ENCODE measurements around the gene PDZD8. TPM values are rescaled to one million over a fixed set of nuclear protein-coding genes. Genes with fewer than 3 reads are reported as not detected.

PDZD8 gene
- total RNA-seq, 1 donor from 2014 or later = 21.0 TPM

DNA sequence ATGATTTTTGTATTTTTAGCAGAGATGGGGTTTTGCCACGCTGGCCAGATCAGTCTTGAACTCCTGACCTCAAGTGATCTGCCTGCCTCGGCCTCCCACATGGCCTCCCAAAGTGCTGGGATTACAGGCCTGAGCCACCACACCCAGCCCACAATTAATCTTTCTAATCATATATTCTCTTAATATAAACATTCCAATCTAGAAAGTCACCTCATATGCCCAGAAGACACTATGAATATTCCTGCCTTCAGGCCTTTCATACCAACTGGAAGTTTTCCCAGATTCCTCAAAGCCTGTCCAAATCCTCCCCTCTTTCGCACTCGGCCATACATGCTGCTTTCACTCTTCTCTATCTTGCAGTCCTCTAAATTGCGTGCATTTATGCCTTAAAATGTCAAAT, 32.6 kb downstream of the PDZD8 start:
- no peaks in the 10 kb centered on the region for H3K9me3 ChIP-seq
- TF ChIP-seq, protein P1, sequence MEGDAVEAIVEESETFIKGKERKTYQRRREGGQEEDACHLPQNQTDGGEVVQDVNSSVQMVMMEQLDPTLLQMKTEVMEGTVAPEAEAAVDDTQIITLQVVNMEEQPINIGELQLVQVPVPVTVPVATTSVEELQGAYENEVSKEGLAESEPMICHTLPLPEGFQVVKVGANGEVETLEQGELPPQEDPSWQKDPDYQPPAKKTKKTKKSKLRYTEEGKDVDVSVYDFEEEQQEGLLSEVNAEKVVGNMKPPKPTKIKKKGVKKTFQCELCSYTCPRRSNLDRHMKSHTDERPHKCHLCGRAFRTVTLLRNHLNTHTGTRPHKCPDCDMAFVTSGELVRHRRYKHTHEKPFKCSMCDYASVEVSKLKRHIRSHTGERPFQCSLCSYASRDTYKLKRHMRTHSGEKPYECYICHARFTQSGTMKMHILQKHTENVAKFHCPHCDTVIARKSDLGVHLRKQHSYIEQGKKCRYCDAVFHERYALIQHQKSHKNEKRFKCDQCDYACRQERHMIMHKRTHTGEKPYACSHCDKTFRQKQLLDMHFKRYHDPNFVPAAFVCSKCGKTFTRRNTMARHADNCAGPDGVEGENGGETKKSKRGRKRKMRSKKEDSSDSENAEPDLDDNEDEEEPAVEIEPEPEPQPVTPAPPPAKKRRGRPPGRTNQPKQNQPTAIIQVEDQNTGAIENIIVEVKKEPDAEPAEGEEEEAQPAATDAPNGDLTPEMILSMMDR (IDR thresholded peaks at IDR 0.05) = no peak
- no peaks in the 10 kb centered on the region for H3K4me1 ChIP-seq
- intact Hi-C loops (cut with DNase I) = no loop called here
- no peak for DNase-seq (ENCODE audit: low spot score in 2 of 2)
- H3K4me3 ChIP-seq = no peak overlapping the region
- no peaks in the 10 kb centered on the region for H3K27me3 ChIP-seq
- no peak overlapping the region for H3K27ac ChIP-seq
- H3K36me3 ChIP-seq = no peaks in the 10 kb centered on the region

DNA sequence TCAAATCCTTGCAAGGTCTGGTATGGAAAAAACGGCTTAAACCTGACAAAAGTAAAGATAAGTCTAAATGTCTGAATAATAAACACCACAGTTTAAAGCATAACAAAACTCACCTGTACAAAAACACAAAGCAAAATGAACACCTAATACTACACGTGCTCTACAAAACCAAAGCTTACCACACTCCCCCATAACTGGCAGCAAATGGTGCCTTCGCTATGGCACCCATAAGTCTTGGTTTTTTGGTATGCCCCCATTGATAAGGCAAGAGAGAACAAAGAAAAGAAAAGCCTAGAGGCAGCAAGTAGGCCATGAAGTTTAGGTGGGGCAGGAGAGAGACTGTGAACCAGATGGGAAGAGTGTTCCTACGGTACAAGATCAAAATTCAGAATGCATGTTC, 34.2 kb downstream of the PDZD8 start:
- no peaks in the 10 kb centered on the region for H3K27me3 ChIP-seq
- H3K4me1 ChIP-seq = no peaks in the 10 kb centered on the region
- intact Hi-C loops (cut with DNase I) = no loop called here
- no peak overlapping the region for H3K27ac ChIP-seq
- DNase-seq (ENCODE audit: low spot score in 2 of 2) = no peak
- TF ChIP-seq, protein P1 (IDR thresholded peaks at IDR 0.05) = no peak
- no peaks in the 10 kb centered on the region for H3K36me3 ChIP-seq
- no peaks in the 10 kb centered on the region for H3K9me3 ChIP-seq
- H3K4me3 ChIP-seq = no peak overlapping the region

DNA sequence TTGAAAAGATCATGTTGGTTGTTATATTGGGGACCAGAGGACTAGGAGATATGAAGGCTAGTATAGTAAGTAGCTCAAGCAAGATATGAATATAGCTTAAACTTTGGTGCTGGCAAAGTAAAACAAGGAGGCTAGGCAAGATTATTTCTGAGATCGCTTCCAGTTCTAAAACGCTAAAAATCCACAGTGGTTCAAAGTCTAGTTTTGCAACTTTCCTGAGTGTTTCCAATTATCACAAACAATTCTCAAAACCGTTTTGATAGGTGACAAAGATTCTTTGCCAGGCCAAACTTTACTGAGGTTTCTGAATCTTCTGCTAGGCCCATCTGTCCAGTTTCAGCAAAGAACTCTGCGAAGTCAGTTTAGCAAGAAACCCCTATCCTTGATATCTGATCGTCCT, 35.3 kb downstream of the PDZD8 start:
- Histone ChIP-seq H3K27me3 (no peaks in the 10 kb centered on the region), H3K9me3 (peaks cover 0 to 2% of the 10 kb centered on the region in 2 donors)
- TF ChIP-seq, protein P1 (IDR thresholded peaks at IDR 0.05) = no peak

DNA sequence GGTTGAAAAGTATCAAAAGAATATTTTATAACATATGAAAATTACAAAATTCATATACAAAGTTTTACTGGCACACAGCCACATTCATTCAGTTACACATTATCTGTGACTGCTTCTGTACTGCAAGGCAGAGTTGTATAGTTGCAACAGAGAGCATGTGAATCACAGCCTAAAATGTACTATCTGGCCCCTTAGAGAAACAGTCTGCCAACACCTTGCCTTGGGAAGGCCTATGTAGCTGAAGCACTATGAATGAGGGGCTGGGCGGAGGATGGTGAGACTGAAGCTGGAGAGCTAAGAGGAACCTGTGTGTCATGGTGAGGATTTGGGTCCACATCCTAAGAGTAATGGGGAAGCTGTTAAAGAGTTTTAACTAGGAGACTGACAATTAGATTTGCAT, 35.7 kb downstream of the PDZD8 start:
- Histone ChIP-seq H3K27me3 (no peaks in the 10 kb centered on the region), H3K4me3 (no peak overlapping the region), H3K36me3 (no peaks in the 10 kb centered on the region), H3K27ac (no peak overlapping the region), H3K9me3 (peaks cover 0 to 6% of the 10 kb centered on the region in 2 donors), H3K4me1 (no peaks in the 10 kb centered on the region)
- TF ChIP-seq, protein P1 (IDR thresholded peaks at IDR 0.05) = no peak
- DNase-seq (ENCODE audit: low spot score in 2 of 2) = no peak
- intact Hi-C loops (cut with DNase I) = no loop called here

More for the DNA sequence above, 35.3 kb downstream of the PDZD8 start:
- Histone ChIP-seq H3K4me3 (no peak overlapping the region), H3K4me1 (no peaks in the 10 kb centered on the region), H3K27ac (no peak overlapping the region), H3K36me3 (no peaks in the 10 kb centered on the region)
- intact Hi-C loops (cut with DNase I) = no loop called here
- DNase-seq (ENCODE audit: low spot score in 2 of 2) = no peak

DNA sequence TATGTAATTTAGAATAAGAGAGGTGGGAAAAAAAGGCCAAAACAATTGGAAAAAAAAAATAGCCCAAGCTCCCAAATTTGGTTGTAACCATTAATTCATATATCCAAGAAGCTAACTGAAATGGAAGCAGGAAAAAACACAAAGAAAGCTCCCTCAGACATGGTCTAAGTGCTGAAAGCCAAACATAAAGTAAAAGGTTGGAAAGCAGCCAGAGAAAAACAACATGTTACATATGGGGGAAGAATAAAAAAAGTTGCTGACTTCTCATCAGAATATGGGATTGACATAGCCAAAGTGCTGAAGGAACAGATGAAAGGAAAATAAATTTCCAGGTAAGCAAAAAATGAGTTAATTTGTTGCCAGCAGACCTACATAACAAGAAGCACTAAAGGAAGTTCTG, 40.3 kb downstream of the PDZD8 start:
- intact Hi-C loops (cut with DNase I) = no loop called here
- H3K27me3 ChIP-seq = no peaks in the 10 kb centered on the region
- H3K4me1 ChIP-seq = no peaks in the 10 kb centered on the region
- no peak overlapping the region for H3K27ac ChIP-seq
- H3K4me3 ChIP-seq = no peak overlapping the region
- peaks cover 0 to 11% of the 10 kb centered on the region in 2 donors for H3K9me3 ChIP-seq
- DNase-seq (ENCODE audit: low spot score in 2 of 2) = no peak
- H3K36me3 ChIP-seq = peaks cover 0 to 6% of the 10 kb centered on the region in 2 donors
- TF ChIP-seq, protein P1 (IDR thresholded peaks at IDR 0.05) = no peak

DNA sequence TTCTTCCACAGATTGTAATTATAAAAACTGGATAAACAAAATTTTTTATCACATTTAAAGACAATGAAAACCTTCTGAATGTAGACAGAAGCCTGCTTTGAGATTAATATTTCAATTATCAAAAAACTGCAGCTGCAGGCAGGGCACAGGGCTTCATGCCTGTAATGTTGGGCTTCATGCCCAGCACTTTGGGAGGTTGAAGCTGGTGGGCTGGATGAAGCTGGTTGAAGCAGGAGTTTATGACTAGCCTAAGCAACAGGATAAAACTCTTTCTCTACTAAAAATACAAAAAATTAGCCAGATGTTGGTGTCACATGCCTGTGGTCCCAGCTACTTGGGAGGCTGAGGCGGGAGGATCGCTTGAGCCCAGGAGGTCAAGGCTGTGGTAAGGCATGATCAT, 41.2 kb downstream of the PDZD8 start:
- no peaks in the 10 kb centered on the region for H3K27me3 ChIP-seq
- no peaks in the 10 kb centered on the region for H3K4me1 ChIP-seq
- TF ChIP-seq, protein P1 (IDR thresholded peaks at IDR 0.05) = no peak
- peaks cover 0 to 11% of the 10 kb centered on the region in 2 donors for H3K9me3 ChIP-seq
- H3K27ac ChIP-seq = no peak overlapping the region
- intact Hi-C loops (cut with DNase I) = no loop called here
- no peak overlapping the region for H3K4me3 ChIP-seq
- peaks cover 0 to 6% of the 10 kb centered on the region in 2 donors for H3K36me3 ChIP-seq
- no peak for DNase-seq (ENCODE audit: low spot score in 2 of 2)

Data from ascending aorta (tissue), 2 donors.